GM23338 (cell line): Measurements from ENCODE around the gene CYB5B.
"Not testable (repeated sequence)": the region's sequence is repeated elsewhere in the genome, so short reads cannot be mapped to it uniquely, and the experiment has no call there.

Experiments
- CREB1 ChIP-seq: fragments of 250-450 bp; sonication (Bioruptor Pico); IDR thresholded peaks from 2 replicates; pipeline ENCODE4 v1.5.0; 2020; ENCODE audit warnings: low read depth, mild to moderate bottlenecking, moderate library complexity
- ETS1 ChIP-seq: IDR thresholded peaks from 2 replicates; pipeline ENCODE4 v1.6.1; 2016; ENCODE audit warnings: antibody characterized with exemption
- EZH2 ChIP-seq: fragments of 200-600 bp; sonication (generic); IDR thresholded peaks from one replicate; pipeline ENCODE4 v1.8.0; 2017; ENCODE audit warnings: antibody characterized with exemption, mild to moderate bottlenecking, low read depth; ENCODE audit not compliant: unreplicated experiment
- EZH2phosphoT487 ChIP-seq: fragments of 200-600 bp; sonication (generic); IDR thresholded peaks from one replicate; pipeline ENCODE4 v1.8.1; 2018; ENCODE audit warnings: antibody characterized with exemption; ENCODE audit not compliant: unreplicated experiment
- JUNB ChIP-seq: IDR thresholded peaks from one replicate; pipeline ENCODE4 v1.6.1; 2016; ENCODE audit warnings: antibody characterized with exemption; ENCODE audit not compliant: unreplicated experiment
- NANOG ChIP-seq: IDR thresholded peaks from 2 replicates; pipeline ENCODE4 v1.6.1; 2016; ENCODE audit warnings: antibody characterized with exemption, borderline replicate concordance
- POLR2AphosphoS5 ChIP-seq: IDR thresholded peaks from 2 replicates; pipeline ENCODE4 v1.6.1; 2016; ENCODE audit warnings: antibody characterized with exemption, low read depth
- ZNF331 ChIP-seq: fragments of 250-450 bp; sonication (Bioruptor Pico); IDR thresholded peaks from 2 replicates; pipeline ENCODE4 v1.5.0; 2020; ENCODE audit warnings: low read depth, mild to moderate bottlenecking, moderate library complexity
- ZNF462 ChIP-seq: fragments of 250-450 bp; sonication (Bioruptor Pico); IDR thresholded peaks from 2 replicates; pipeline ENCODE4 v1.5.0; 2020; ENCODE audit warnings: mild to moderate bottlenecking, moderate library complexity
- TF ChIP-seq, protein P1 (sequence below), 2 experiments: fragments of 200-600 bp in 1 of 2; sonication (generic) in 1 of 2; conservative IDR thresholded peaks; 2 replicates each; pipeline versions ENCODE4 v1.5.1 to v1.6.1; 2016 to 2017; ENCODE audit warnings: antibody characterized with exemption in 2 of 2, low read depth in 2 of 2, mild to moderate bottlenecking in 2 of 2, moderate library complexity in 1 of 2

DNA sequence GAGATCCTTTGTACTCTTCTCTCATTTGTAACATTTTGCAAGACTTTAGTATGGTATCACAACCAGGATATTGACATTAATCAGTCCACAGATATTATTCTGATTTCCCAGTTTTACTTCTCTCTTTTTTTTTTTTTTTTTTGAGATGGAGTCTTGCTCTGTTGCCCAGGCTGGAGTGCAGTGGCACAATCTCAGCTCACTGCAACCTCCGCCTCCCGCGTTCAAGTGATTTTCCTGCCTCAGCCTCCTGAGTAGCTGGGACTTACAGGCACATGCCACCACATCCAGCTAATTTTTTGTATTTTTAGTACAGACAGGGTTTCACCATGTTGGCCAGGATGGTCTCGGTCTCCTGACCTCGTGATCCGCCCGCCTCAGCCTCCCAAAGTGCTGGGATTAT is 16.6 kb downstream of the CYB5B start:
- TF ChIP-seq, protein P1, sequence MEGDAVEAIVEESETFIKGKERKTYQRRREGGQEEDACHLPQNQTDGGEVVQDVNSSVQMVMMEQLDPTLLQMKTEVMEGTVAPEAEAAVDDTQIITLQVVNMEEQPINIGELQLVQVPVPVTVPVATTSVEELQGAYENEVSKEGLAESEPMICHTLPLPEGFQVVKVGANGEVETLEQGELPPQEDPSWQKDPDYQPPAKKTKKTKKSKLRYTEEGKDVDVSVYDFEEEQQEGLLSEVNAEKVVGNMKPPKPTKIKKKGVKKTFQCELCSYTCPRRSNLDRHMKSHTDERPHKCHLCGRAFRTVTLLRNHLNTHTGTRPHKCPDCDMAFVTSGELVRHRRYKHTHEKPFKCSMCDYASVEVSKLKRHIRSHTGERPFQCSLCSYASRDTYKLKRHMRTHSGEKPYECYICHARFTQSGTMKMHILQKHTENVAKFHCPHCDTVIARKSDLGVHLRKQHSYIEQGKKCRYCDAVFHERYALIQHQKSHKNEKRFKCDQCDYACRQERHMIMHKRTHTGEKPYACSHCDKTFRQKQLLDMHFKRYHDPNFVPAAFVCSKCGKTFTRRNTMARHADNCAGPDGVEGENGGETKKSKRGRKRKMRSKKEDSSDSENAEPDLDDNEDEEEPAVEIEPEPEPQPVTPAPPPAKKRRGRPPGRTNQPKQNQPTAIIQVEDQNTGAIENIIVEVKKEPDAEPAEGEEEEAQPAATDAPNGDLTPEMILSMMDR (conservative IDR thresholded peaks at IDR 0.05; ENCODE audit: low read depth in 2 of 2), result not testable (repeated sequence)
- not testable (repeated sequence) for TF ChIP-seq EZH2; POLR2AphosphoS5; ZNF462 (CRISPR knock-in tag); JUNB; EZH2phosphoT487; CREB1 (CRISPR knock-in tag); NANOG; ETS1; ZNF331 (CRISPR knock-in tag)
